OCI-LY1 (cell line): ENCODE measurements around the gene PSMD14.

Experiments
- H2AFZ ChIP-seq: fragments of 200-600 bp; sonication (generic), shearing (Covaris generic); 2 replicates; pipeline ENCODE4 v1.6.0; 2014; ENCODE audit warnings: antibody characterized with exemption, mild to moderate bottlenecking, low read length
- H3F3A ChIP-seq: fragments of 200-600 bp; sonication (generic), shearing (Covaris generic); 2 replicates; pipeline ENCODE4 v1.6.0; 2014; ENCODE audit warnings: mild to moderate bottlenecking, antibody characterized with exemption, low read length, moderate library complexity; ENCODE audit not compliant: insufficient read depth
- H3K27ac ChIP-seq: fragments of 200-600 bp; sonication (generic); 2 replicates; pipeline ENCODE4 v1.5.1; 2014; ENCODE audit warnings: low read length, mixed run types, mild to moderate bottlenecking, low read depth; ENCODE audit not compliant: poor library complexity, severe bottlenecking
- H3K27me3 ChIP-seq: fragments of 200-600 bp; sonication (generic); 2 replicates; pipeline ENCODE4 v1.6.0; 2014; ENCODE audit warnings: antibody characterized with exemption, mild to moderate bottlenecking, low read length, moderate library complexity; ENCODE audit not compliant: insufficient read depth
- H3K36me3 ChIP-seq: fragments of 200-600 bp; sonication (generic); 2 replicates; pipeline ENCODE4 v1.6.1; 2014; ENCODE audit warnings: mild to moderate bottlenecking, antibody characterized with exemption, low read length, moderate library complexity, mixed read lengths; ENCODE audit not compliant: insufficient read depth
- H3K4me1 ChIP-seq: fragments of 200-600 bp; sonication (generic); 2 replicates; pipeline ENCODE4 v1.5.1; 2014; ENCODE audit warnings: mild to moderate bottlenecking, low read length, moderate library complexity; ENCODE audit not compliant: insufficient read depth, severe bottlenecking
- H3K4me2 ChIP-seq: fragments of 200-600 bp; sonication (generic), shearing (Covaris generic); 2 replicates; pipeline ENCODE4 v1.6.1; 2014; ENCODE audit warnings: low read length
- H3K4me3 ChIP-seq: fragments of 200-600 bp; sonication (generic); 2 replicates; pipeline ENCODE4 v1.5.1; 2014; ENCODE audit warnings: low read length, low read depth, mild to moderate bottlenecking, mixed read lengths; ENCODE audit not compliant: poor library complexity, severe bottlenecking
- H3K79me2 ChIP-seq: fragments of 200-600 bp; shearing (Covaris generic); 2 replicates; pipeline ENCODE4 v1.6.1; 2016; ENCODE audit warnings: mixed run types, low read length, mixed read lengths; ENCODE audit not compliant: insufficient read depth
- H3K9ac ChIP-seq: fragments of 200-600 bp; sonication (generic), shearing (Covaris generic); 2 replicates; pipeline ENCODE4 v1.6.1; 2014; ENCODE audit warnings: mild to moderate bottlenecking, low read length, mixed read lengths
- H3K9me2 ChIP-seq: fragments of 200-600 bp; sonication (generic), shearing (Covaris generic); 2 replicates; pipeline ENCODE4 v1.6.1; 2014; ENCODE audit warnings: low read depth, mild to moderate bottlenecking, low read length, mixed read lengths
- H3K9me3 ChIP-seq: fragments of 200-600 bp; shearing (Covaris generic); 2 replicates; pipeline ENCODE4 v1.6.1; 2014; ENCODE audit warnings: low read length, mixed read lengths
- H4K20me1 ChIP-seq: fragments of 200-600 bp; sonication (generic), shearing (Covaris generic); 2 replicates; pipeline ENCODE4 v1.6.0; 2016; ENCODE audit warnings: mild to moderate bottlenecking, low read length; ENCODE audit not compliant: insufficient read depth
- CTCF ChIP-seq: fragments of 200-600 bp; sonication (generic), shearing (Covaris generic); IDR thresholded peaks from 2 replicates; pipeline ENCODE4 v1.5.1; 2017; ENCODE audit warnings: mild to moderate bottlenecking, antibody characterized with exemption, low read length, moderate library complexity, mixed read lengths
- EZH2 ChIP-seq: fragments of 200-600 bp; sonication (generic), shearing (Covaris generic); IDR thresholded peaks from 2 replicates; pipeline ENCODE4 v1.8.0; 2017; ENCODE audit warnings: borderline replicate concordance, mixed run types, mild to moderate bottlenecking, antibody characterized with exemption, low read length, moderate library complexity, mixed read lengths

Gene PSMD14

GRCh38 chr2:161430386-161430785, 122.2 kb downstream of the PSMD14 start:
- no peaks in the 10 kb centered on the region for H4K20me1 ChIP-seq
- no peaks in the 10 kb centered on the region for H3K79me2 ChIP-seq
- H3K9me3 ChIP-seq, result no peaks in the 10 kb centered on the region
- H3K36me3 ChIP-seq, result no peaks in the 10 kb centered on the region
- TF ChIP-seq EZH2 (no peak), CTCF (no peak)
- no peaks in the 10 kb centered on the region for H3F3A ChIP-seq
- no peaks in the 10 kb centered on the region for H3K9me2 ChIP-seq
- no peak overlapping the region for H3K4me3 ChIP-seq
- H3K9ac ChIP-seq, result no peak overlapping the region
- H3K27ac ChIP-seq, result no peak overlapping the region
- no peak overlapping the region for H2AFZ ChIP-seq
- no peak overlapping the region for H3K4me2 ChIP-seq
- no peaks in the 10 kb centered on the region for H3K27me3 ChIP-seq
- H3K4me1 ChIP-seq, result no peaks in the 10 kb centered on the region

GRCh38 chr2:161432107-161432506, 123.9 kb downstream of the PSMD14 start:
- H3K79me2 ChIP-seq, result no peaks in the 10 kb centered on the region
- H3K4me1 ChIP-seq, result no peaks in the 10 kb centered on the region
- no peaks in the 10 kb centered on the region for H3F3A ChIP-seq
- TF ChIP-seq EZH2, result no peak
- no peak for TF ChIP-seq CTCF
- no peaks in the 10 kb centered on the region for H3K36me3 ChIP-seq
- H3K9ac ChIP-seq, result no peak overlapping the region
- H3K27ac ChIP-seq, result no peak overlapping the region
- no peak overlapping the region for H2AFZ ChIP-seq
- no peaks in the 10 kb centered on the region for H3K27me3 ChIP-seq
- no peak overlapping the region for H3K4me2 ChIP-seq
- H4K20me1 ChIP-seq, result no peaks in the 10 kb centered on the region
- no peaks in the 10 kb centered on the region for H3K9me3 ChIP-seq
- no peaks in the 10 kb centered on the region for H3K9me2 ChIP-seq
- H3K4me3 ChIP-seq, result no peak overlapping the region

- Histone ChIP-seq H2AFZ (no peak overlapping the region), H3F3A (no peaks in the 10 kb centered on the region), H3K27ac (no peak overlapping the region), H3K4me1 (no peaks in the 10 kb centered on the region), H3K9me2 (no peaks in the 10 kb centered on the region), H4K20me1 (no peaks in the 10 kb centered on the region), H3K36me3 (no peaks in the 10 kb centered on the region), H3K79me2 (no peaks in the 10 kb centered on the region), H3K4me2 (no peak overlapping the region), H3K9ac (no peak overlapping the region), H3K27me3 (no peaks in the 10 kb centered on the region), H3K4me3 (no peak overlapping the region), H3K9me3 (no peaks in the 10 kb centered on the region)
- no peak for TF ChIP-seq CTCF
- TF ChIP-seq EZH2, result no peak
These were observed 125.9 kb downstream of the PSMD14 start for GRCh38 chr2:161434118-161434517.
